Putamen (tissue), 1 donor: ENCODE measurements around the gene PIGX.

Experiments
- DNase-seq: peaks from one replicate; pipeline ENCODE4 v3.0.0-alpha.2; 2016; ENCODE audit warnings: low spot score

The PIGX gene

GRCh38 chr3:196711838-196712513 is at the start of gene PIGX, which contains the start of gene CEP19:
Gene PIGX (plus strand): TSS chr3:196712377.
Gene CEP19 (minus strand): TSS chr3:196712250. CDS start chr3:196708657, 3,593 bp downstream.
- DNase-seq: peak; percentile 91

GRCh38 chr3:196662711-196663571 is 49.2 kb upstream of the PIGX start:
- no peak for DNase-seq

- no peak for DNase-seq
These were observed 45.9 kb upstream of the PIGX start for GRCh38 chr3:196666001-196666867.

- no peak for DNase-seq
These were observed 44.9 kb upstream of the PIGX start for GRCh38 chr3:196667056-196667825.

GRCh38 chr3:196670339-196670738 is 41.8 kb upstream of the PIGX start:
- no peak for DNase-seq

GRCh38 chr3:196673632-196674031 is 38.5 kb upstream of the PIGX start:
- DNase-seq: no peak

- DNase-seq: no peak
These were observed 34.8 kb upstream of the PIGX start for GRCh38 chr3:196677353-196677752.

- no peak for DNase-seq
These were observed 34.2 kb upstream of the PIGX start for GRCh38 chr3:196677931-196678330.

GRCh38 chr3:196684548-196685407 is 27.4 kb upstream of the PIGX start:
- peak; percentile 50 for DNase-seq

GRCh38 chr3:196686436-196686835 is 25.7 kb upstream of the PIGX start:
- DNase-seq: no peak

- peak; percentile 12 for DNase-seq
These were observed 23.8 kb upstream of the PIGX start for GRCh38 chr3:196688349-196688748.

GRCh38 chr3:196689941-196690660 is 22.1 kb upstream of the PIGX start:
- DNase-seq: peak; percentile 70

GRCh38 chr3:196691386-196691785 is 20.8 kb upstream of the PIGX start:
- DNase-seq: no peak

- no peak for DNase-seq
These were observed 18.0 kb upstream of the PIGX start for GRCh38 chr3:196694202-196694638.

GRCh38 chr3:196694941-196695848 is 17.0 kb upstream of the PIGX start:
- no peak for DNase-seq

- no peak for DNase-seq
These were observed 16.3 kb upstream of the PIGX start for GRCh38 chr3:196695849-196696226.

GRCh38 chr3:196697270-196697669 is 14.9 kb upstream of the PIGX start:
- no peak for DNase-seq

GRCh38 chr3:196699749-196700148 is 12.4 kb upstream of the PIGX start:
- DNase-seq: no peak

- no peak for DNase-seq
These were observed 11.4 kb upstream of the PIGX start for GRCh38 chr3:196700801-196701200.
